LHCN-M2 (cell line): ENCODE data around the gene RYR2. TPM values are rescaled to one million over a fixed set of nuclear protein-coding genes. Genes with fewer than 3 reads are reported as not detected.
A peak's percentile ranks its signal among the peaks of the same experiment; 100 is the strongest.

Experiments
- DNase-seq: peaks from one replicate; pipeline ENCODE4 v3.0.0-alpha.2; 2012; ENCODE audit warnings: low read depth
- total RNA-seq: library from RNA; depleted of rRNA; stranded (reverse); fragments of >200 nt; gene quantifications from 2 replicates; pipeline ENCODE4 v1.2.3, GENCODE V29; 2014

RYR2 gene
- total RNA-seq, 1 experiment from 2014 or later, result 0.06 TPM

DNA sequence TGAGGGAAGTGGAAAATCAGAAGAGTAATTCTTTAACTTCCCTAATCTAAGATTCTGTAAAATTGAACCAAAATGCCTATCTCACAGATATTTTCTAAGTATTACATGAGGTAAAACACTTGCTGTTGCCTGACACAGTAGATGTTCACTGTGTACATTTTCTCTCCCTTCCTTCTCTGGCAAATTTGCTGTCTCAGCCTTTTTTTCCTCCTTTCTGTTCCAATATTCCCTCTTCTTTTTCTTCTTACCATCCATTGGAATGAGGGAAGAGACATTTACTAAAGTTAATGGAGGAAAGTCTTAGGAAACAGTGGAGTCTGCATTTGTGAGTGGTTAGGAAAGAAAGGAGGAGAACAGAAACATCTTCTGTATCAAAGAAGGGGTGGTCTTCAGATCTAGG is 608.8 kb downstream of the RYR2 start:
- no peak for DNase-seq

DNA sequence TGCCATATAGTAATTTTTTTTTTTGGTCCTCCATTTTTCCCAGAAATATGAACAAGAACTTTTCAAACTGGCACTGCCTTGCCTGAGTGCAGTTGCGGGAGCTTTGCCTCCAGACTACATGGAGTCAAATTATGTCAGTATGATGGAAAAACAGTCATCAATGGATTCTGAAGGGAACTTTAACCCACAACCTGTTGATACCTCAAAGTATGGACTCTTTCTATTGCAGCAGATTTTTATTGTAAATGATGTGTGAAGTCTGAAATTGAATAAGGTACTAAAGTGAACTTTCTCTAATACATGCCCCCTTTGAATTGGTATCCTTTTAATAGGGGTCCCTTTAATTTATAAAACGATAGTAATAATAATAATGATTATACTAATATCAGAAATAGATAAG is 613.8 kb downstream of the RYR2 start:
- DNase-seq, result no peak

DNA sequence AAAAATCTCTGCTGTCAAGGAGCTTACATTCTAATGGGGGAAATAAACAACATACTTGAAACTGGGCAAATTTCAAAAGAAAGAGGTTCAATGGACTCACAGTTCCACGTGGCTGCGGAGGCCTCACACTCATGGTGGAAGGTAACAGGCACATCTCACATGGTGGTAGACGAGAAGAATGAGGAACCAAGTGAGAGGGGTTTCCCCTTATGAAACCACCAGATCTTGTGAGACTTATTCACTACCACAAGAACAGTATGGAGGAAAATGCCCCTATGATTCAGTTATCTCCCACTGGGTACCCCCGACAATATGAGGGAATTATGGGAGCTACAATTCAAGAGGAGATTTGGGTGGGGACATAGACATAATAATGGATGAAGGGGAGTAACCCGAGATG is 622.4 kb downstream of the RYR2 start:
- DNase-seq, result no peak

DNA sequence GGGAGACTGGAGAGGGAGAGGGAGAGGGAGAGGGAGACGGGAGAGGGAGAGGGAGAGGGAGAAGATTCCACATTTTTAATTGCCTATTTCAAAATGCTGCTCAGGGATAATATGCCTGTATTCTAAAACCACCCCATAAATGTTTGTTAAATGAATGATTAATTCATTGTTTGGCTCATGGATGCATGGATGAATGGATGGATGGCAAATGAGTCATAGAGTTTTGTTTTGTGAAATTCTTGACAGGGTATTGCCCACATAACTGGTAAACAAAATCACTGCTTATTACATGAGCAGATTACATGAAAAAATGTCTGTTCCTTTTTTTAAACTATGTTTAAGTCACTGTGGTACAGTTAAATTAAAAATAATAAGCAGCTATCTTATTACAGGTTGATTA is 628.3 kb downstream of the RYR2 start:
- DNase-seq, result no peak

DNA sequence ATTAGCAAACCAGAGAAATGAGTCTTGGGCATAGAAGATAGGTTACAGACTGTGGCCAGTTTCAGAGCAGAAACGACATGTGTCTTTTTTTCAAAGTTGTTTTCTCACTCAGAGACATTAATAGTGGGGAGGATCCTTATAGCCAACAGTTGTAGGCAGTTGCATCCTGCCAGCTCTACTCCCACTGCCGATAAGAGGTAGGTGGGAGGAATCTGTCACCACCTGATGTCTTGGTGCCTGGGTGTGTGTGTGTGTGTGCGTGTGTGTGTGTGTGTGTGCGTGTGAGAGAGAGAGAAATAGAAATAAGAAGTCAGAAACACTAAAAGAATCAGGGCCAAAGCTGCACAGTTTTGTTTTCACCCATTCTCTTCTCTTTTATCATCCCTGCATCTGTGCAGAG is 629.3 kb downstream of the RYR2 start:
- no peak for DNase-seq

DNA sequence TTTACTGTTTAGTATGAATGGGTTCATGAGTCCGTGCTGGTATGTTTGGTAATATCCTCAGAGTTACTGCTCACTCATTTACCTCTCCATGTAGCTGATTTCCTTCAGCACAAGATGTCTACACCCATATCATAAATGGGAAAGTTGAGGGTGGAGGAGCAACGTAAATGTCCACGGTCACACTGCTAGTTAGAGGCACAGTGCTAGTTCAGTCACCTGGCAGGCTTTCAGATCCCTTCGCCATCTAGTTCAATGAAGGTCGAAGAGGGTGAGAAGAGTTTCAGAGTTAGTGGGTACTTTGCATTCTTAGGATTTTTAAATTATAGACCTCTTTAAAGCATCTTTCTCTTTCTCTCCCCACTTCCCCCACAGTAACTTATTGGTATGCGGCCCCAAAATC is 630.0 kb downstream of the RYR2 start:
- DNase-seq, result no peak

DNA sequence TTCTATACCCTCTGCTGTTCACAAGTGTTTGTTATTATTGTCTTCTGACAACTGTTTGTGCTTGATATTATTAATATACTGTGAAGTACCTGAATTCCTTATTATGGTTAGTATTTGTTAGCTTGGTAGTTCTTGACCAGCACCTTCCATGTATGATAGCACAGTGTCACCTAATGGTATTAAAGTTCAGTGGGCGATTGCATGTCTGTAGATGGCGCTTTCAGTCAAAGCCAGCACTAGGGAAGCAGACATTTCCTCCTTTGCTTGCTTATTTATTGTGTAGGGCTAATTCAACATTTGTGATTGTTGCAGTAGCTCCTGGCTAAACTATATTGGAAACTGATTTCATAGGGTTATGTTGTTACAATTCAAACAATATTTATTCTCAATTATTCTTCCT is 630.8 kb downstream of the RYR2 start:
- no peak for DNase-seq

DNA sequence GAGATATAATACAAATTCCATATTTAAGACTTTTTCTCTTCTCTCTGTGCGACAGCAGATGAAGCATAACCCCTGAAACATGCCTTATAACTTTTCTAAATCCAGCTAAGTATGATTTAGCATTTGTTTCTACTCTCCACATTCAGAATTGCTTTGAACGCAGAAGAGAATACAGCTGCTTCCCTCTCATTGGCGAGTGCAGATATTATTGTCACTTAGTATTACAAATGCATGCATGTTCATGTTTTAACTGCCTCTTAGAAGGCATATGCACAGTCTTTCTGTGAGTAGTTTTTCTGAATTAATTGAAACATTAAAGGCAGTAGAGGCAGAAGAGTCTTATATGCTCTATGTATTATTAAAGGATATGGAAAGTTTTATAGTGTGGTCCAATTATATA is 631.6 kb downstream of the RYR2 start:
- DNase-seq, result no peak

DNA sequence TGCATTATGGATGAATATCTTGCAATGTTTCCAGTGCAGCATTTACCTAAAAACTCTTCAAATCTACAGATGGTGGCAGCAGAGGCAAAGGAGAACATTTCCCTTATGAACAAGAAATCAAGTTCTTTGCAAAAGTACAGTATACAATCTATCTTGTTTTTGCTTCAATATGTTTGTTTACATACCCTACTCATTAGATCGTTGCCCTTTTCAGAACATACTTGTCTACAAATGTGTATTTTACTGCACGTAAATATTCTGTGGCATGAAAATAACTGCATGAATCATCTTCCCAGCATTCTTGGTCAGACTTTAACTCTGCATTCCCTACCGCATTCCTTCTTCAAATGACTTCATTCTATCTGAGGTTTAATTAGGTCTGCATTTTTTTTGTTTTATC is 636.0 kb downstream of the RYR2 start:
- DNase-seq, result peak; percentile 8

DNA sequence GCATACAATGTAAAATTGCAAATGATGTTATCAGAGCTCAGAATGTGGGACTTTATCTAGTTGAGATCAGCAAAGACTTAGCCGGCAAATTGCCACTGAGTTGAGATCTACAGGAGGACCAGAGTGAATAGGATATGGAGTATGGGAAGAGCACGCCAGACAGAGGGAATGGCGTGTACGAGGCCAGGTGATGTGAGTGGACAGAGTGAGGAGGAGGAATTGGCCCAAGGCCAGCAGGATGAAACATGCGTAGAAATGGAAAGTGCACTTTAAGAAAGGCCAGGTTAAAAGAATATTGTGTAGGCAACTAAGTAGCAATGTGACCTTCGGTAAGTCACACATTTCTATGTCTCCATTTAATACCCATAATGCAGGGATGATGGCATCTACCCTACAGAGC is 637.7 kb downstream of the RYR2 start:
- DNase-seq, result no peak

DNA sequence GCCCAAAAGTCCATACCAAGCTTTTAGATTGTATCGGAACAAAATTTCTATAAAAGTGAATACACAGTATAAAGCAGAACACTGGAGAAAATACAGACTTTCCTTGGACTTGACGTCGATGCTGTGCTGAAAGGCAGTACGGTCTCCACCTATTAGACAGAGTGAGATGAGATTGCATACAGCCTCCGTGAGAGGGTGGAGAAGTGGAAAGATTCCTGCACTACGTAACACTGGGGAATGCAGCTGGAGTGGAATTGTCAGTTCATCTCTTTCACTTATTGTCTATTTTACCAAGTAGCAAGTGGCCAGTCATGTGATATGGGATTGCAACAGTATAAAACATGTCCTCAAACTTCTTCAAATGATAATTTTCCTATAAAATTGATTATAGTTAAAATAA is 639.2 kb downstream of the RYR2 start:
- no peak for DNase-seq

DNA sequence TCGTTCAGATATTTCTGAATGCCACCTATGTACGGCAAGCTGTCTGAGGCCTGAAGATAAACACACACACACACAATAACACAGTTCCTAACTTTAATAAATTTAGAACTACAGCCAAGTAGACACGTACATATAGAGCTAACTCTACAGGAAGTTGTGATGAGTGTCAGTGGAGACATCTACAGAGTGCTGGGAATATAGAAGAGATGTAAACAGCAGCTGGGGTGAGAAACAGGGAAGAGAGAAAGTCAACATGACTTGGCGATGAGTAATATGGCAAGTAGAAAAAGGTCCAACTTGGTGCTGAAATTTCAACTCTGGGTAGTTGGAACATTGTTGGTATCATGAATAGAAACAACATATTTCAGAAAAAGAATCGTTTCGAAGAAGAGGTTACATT is 642.3 kb downstream of the RYR2 start:
- no peak for DNase-seq

DNA sequence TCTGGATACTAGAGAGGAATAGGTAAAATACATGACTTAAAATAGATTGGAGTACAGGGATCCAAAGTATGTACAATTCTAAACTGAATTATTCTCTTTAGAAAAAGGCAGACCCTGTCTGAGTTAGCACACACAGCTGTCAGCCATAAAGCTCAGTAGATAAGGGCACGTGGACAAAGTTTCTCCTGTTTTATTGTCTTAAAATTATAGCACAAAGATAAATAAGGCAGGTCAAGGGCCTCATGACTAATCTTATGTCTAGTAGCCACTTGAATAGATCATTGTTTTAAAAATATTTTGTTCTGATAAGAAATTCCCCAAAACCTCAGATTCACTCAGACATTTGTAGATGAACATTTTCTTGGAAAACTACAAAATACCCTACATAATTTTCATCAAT is 643.6 kb downstream of the RYR2 start:
- DNase-seq, result no peak

DNA sequence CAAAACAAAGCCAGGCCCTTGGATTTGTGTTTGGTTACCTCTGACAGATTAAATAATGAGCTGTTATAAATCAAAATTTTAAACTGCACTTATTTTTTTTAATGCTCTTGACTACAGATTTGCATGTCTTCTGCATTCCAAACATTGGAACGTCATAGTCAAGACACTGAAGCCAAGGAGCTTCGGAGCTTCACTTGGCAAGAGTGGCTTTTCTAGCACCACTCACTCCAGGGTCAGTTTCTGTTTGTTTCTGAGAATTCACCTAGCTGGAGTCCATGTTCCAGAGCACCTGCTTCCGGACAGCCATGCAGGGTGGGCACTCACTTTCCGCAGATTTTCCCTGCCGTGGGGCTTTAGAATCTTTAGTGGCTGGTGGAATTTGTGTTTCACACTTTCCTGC is 645.8 kb downstream of the RYR2 start:
- DNase-seq, result no peak

DNA sequence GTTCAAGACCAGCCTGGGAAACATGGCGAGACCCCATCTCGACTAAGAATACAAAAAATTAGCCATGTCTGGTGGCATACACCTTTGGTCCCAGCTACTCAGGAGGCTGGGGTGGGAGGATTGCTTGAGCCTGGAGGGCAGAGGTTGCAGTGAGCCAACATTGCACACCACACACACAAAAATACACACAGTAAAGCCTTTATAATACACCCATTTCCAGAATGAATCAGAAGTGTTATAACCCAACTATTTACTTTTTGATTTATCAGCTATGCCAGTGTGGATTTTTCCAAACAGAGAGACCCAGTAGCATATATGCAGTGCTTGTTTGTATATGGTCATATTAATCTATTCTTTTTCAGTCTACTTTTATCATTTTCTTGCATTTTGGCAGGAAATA is 648.7 kb downstream of the RYR2 start:
- no peak for DNase-seq

DNA sequence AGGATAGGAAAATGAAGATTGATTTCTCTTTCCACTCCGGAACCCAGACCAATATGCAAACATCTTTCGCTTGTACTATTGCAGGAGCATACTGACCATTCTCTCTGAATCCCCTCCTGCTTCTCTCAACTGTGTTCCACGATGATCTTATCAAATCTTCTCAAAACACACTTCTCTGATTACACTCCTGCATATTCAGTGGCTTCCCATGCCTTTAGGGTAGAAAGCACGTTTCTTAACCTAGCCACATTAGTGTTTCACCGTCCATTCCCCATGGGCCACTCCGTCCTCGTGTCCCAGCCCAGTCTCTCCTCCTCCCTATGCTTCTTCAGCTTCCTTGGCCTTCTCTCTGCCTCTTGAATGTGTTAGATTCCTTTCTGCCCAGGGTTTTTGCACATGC is 650.3 kb downstream of the RYR2 start:
- DNase-seq, result no peak

DNA sequence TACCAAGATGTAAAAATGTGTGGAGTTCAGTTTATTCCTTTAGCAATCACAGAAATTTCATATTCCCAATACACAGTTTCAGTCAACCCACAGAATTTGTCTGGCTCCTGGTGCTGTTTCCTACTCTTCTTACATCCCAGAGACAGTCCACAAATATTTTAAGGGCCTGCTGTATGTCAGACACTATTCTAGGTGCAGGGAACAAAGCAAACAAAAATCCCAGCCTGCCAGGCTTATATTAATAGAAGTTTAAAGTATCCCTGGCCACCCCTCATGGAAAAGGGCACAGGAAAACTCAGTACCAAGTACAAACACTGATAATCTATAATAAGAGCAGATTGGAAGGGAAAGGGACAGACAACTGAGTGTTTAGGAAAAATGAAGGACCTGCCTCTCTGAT is 653.9 kb downstream of the RYR2 start:
- DNase-seq, result no peak

DNA sequence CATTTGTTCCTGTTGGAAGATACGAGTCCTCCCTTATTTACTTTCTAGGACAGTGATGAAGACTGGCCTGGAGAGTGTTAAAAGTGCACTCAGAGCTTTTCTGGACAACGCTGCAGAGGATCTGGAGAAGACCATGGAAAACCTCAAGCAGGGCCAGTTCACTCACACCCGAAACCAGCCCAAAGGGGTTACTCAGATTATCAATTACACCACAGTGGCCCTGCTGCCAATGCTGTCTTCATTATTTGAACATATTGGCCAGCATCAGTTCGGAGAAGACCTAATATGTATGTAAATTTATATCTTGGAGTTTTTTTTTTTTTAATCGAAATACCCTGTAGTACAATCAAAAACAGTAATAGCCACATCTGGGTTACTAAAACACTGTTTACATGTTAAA is 658.2 kb downstream of the RYR2 start:
- no peak for DNase-seq

DNA sequence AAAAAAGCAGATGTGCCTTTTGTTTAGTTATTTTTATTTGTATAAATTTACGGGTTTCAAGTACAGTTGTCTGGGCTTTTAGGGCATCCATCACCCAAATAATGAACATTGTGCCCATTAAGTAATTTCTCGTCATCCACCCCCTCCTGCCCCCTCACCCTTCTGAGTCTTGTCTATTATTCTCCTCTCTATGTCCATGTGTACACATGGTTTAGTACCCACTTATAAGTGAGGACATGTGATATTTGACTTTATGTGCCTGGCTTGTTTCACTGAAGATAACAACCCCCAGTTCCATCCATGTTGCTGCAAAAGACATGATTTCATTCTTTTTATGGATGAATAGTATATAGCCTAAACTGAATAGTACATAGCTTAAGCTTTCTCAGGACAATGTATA is 659.5 kb downstream of the RYR2 start:
- no peak for DNase-seq

DNA sequence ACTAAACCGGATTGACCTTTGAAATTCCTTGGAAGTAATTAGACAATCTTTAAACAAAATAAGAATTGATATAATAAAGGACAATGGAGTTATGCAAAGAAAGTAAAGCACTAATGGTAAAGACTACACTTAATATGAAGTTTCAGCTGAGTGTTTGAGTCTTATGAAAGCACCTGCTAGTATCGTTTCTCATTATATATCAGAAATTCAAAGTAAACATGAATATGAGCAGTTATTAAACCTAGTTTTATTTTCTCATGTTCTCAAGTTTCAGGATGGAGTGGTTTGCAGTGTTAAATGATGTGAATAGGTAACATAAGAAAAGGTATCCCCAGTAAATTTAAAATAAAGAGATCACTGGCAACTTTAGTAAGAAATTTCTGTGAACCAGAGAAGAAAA is 660.2 kb downstream of the RYR2 start:
- no peak for DNase-seq

DNA sequence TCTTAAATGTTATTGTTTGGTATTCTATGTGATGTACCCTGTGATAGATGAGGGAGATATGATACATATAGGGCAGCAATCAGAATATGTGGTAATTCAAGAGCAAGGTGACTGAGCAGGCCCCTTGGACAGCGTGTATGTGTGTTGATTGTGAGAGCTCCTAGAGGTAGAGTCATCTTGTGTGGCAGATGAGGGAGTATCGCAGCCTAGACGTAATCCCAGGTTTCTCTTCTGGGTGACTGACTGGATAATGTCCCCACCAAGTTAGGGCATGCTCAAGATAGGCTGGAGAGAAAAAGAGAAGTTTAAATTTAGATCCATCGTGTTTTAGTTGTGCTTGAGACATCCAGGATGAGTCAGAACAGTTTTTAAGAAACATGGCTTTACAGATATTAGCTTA is 663.5 kb downstream of the RYR2 start:
- DNase-seq, result no peak

DNA sequence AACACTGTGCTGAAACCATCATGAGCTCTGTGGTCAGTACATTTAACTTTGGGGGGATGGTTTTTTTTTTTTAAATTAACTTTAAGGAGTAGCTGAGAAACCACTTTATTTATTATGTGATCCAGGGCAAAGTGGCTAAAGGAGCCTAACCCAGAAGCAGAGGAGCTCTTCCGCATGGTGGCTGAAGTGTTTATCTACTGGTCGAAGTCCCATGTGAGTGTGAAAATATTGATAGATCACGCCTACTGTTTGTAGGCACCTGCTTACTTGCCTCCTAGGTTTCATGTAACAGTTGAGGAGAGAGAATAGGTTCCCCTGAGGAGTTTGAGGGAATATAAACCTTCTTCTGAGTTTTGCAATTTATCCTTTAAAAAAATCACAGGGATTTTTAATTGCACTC is 667.4 kb downstream of the RYR2 start:
- DNase-seq, result no peak

DNA sequence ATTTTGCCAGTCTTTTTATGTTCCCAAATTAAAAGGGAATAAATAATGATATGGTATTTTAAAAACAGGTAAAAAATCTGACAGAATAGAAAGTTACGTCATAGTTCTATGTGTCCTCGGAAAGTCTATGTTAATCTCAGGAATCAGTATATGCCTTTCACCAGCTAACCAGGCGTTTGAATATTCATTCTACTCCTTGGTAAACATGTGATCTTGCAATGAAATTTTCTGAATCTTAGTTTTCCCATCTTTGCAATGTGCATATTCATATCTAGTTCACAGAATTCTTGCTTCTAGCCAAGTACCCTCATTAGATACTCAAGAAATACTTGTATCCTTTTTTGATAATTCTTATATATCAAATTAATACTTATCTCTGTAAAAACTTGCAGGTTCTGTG is 669.3 kb downstream of the RYR2 start:
- DNase-seq, result no peak

DNA sequence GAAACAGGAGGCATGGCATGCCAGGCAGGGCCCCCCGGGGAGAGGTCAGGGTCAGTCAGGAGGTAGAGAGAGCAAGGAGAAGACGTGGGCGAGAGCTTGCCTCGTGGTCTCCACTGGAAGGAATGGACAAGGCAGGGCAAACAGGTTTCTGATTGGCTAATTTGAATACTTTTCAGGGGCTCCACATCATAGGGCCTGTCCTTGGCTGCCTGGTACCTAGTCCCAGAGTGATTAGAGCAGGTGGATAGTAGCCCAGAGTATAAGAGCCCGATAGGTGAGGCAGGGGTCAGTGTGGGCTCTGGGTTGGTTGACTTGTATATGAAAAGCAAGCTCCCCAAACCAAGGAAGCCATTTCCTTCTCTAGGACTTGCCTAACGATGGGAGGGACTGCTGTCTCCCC is 670.1 kb downstream of the RYR2 start:
- DNase-seq, result no peak

DNA sequence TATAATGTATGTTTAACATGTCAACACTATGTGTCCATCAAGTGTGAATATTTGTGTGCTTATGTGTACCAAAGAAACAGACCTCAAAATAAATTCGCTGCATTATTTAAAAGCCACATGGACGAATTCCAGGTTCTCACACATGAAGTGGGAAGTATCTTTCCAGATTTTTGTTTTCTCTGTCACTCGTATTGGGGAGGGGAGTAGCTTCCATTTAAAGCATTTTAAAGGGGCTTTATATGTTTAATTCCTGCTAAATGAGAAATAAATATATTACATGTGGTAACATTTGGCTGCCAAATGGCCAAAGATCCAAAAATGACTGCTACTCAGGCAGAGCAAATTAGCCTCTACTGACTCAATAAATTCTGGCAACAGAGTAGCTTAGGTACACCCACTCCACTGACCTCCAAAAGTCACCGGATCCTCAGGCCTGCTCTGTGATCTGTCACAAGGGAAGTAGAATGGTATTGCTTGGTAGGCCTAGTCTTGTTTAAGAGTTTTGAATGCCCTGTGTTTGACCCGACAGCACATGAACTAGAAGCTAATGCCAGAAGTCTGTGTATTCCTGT is 670.7 kb downstream of the RYR2 start:
- no peak for DNase-seq
